Medulla oblongata (tissue), 1 donor: ENCODE data around the gene ZRSR2.
"Not testable (repeated sequence)": the region's sequence is repeated elsewhere in the genome, so short reads cannot be mapped to it uniquely, and the experiment has no call there.

ENCODE experiments used
- DNase-seq: peaks from one replicate; pipeline ENCODE4 v3.0.0-alpha.2; 2015; ENCODE audit errors: extremely low spot score

Gene ZRSR2, protein sequence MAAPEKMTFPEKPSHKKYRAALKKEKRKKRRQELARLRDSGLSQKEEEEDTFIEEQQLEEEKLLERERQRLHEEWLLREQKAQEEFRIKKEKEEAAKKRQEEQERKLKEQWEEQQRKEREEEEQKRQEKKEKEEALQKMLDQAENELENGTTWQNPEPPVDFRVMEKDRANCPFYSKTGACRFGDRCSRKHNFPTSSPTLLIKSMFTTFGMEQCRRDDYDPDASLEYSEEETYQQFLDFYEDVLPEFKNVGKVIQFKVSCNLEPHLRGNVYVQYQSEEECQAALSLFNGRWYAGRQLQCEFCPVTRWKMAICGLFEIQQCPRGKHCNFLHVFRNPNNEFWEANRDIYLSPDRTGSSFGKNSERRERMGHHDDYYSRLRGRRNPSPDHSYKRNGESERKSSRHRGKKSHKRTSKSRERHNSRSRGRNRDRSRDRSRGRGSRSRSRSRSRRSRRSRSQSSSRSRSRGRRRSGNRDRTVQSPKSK

DNA sequence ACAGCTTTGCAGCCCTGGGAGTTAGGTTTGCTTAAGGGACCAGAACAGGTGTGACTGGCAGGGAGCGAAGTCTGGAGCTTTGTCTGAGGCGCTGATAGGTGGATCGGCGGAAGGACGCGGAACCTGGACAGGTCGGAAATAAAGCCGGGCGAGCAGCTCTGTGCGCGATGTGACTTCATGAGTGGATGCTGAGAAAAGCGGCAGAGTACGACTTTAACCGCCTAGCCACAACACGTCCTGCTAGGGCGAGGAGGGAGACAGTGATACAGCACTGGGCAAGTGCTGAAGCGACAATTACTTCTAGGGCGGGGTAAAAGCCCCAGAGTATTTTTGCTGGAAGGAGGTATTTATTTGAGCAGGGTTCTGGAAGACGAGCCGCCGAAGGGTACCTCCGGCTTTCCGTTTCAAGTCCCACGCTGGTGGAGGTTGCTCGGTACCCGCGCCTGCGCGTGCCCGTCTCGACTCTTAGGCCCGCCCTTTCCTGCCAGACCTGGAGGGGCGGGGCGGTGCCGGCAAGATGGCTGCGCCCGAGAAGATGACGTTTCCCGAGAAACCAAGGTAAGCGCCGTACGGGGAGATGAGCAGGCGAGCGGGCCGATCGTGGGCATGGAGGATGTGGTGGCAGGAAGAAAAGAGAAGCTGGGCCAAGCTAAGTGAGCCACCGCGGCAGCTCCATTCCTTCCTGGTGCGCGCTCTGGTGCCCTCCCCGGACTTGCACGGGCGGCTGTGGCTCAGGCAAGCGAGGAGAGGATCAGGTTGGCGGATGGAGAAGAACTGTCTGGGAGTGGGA lies at the start of gene ZRSR2:
ZRSR2 (plus strand) TSS at position 506 of the 790 bp plus-strand sequence; CDS start at position 518, 12 bp downstream.
- peak; percentile 74 for DNase-seq

DNA sequence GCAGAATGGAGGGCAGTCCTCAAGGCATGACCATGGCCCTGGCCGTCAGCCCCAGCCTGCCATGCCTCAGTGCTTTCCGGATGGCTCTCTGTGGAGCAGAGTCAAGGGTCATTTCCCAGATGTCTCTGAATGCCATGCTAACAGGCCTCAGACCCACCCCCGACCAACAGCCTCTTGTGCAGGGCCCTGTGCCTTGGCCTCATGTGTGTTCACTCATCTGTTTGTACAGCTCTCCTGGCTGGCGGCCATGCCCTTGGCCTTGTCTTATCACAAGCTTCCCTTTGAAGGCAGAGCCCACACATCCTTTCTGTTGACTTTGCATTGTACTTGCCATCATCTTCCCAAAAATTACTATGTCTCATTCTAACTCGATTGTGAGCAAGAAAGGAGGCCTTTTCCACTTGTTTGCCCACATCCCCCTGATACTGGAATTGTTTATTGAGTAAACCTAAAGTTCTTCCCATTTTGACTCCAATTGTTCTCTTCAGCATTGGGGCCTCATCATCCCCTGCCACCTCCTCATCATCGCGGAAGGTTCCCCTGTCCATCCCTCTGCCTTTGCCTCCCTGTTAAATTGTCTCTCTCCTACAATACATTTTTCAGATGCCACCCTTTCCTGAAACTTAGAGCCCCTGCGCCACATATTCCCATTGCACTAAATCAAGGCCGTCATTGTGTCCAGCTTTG lies 46.0 kb upstream of the ZRSR2 start:
- no peak for DNase-seq

DNA sequence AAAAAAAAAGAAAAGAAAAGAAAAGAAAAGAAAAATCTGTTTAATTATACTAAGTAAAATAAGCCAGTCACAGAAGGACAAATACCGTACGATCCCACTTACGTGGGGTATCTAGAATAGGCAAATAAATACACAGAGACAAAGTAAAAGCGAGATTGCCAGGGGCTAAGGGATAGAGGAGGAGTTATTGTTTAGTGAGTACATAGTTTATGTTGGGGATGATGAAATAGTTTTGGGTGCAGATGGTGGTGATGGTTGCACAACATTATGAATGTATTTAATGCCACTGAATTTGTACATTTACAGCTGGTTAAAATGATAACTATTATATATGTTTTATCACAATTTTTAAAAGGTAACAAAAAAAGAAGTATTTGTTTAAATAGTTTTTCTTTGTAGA lies 45.1 kb upstream of the ZRSR2 start:
- no peak for DNase-seq

DNA sequence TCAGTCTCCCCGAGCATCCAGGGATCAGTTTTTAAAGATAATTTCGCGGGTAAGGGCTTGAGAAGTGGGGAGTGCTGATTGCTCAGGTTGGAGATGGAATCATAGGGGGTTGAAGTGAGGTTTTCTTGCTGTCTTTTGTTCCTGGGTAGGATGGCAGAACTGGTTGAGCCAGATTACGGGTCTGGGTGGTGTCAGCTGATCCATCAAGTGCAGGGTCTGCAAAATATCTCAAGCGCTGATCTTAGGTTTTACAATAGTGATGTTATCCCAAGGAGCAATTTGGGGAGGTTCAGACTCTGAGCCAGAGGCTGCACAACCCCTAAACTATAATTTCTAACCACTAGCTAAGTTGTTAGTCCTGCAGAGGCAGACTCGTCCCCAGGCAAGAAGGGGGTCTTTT lies 43.6 kb upstream of the ZRSR2 start:
- DNase-seq: not testable (repeated sequence)

DNA sequence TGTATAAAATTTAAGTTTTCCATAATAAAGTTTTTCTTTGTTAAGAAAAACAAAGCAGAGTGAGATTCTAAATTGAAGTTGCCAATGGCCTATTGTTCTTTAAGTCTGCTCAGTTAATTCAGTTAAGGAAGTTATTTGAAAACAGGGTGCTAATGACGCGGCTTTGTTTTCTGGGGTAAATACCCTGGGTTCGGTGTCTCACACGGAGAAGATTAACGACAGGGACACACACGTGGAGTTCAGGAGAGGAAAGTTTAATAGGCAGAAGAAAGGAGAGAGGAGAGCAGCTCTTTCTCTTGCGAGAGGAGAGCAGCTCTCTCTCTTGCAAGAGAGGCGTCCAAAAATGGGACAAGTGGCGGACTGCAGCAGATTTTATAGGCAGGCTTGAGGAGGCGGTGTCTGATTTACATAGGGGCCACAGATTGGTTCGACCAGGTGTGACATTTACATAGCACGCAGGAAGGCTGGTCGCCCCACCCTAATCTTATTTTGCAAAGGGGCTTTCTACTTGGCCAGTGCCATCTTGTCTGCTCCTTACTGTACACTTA lies 42.6 kb upstream of the ZRSR2 start:
- DNase-seq: no peak

DNA sequence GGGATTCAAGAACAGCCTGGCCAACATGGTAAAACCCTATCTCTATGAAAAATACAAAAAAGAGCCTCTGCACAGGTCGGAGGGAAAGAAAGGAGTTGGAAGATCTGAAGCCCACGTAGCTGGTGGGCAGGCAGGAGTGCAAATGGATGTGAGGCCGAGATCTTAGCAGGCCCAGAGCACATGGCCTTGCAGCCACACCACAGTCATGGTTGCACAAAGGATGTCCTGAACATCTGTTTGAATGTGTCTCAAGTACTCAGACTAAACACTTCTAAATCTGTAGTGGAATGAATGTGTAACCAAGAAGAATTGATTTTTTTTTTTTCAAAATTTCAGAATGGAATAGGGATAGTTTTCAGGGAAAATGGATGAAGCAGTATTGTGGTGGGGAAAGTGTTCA lies 41.4 kb upstream of the ZRSR2 start:
- DNase-seq: no peak

DNA sequence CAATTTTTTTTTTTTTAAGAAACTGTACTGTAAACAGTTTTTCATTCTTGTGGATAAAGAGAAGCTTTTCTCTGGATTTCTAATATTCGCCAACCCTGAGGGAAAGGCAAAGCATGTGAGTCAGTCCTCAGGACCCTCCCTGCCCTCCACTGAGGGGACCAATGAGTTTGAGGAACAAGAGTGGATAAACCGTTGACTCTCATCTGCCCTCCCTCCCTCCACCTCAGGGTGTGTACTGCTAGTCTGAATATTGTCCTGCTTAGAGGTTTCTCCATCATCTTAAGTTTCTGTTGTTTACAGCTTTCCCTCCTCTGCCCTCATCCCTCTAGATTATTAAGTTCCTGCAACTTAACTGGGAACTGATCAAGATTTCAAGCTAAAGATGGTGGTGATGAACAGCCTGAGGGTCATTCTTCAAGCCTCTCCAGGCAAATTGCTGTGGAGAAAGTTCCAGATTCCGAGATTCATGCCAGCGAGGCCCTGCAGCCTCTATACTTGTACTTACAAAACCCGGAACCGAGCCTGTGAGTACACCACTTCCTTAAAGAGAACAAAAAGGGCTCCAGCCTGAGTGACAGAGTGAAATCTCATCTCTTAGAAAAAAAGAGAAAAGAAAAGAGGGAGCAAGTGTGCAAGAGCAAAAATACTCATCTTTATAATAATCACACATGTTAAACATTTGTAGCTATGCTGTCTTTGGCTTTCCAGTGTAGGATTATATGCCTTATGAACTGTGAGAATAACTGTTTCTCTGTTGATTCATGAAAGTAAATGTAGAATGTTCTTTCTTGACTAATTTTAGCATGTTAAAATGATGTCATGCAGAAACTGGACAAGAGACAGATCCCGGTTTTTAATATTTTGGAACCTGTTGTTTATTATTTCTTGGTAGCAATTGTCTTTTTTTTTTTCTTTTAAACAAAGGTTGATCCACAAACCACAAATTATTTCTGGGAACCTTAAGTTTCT lies 40.4 kb upstream of the ZRSR2 start:
- DNase-seq: peak; percentile 55

DNA sequence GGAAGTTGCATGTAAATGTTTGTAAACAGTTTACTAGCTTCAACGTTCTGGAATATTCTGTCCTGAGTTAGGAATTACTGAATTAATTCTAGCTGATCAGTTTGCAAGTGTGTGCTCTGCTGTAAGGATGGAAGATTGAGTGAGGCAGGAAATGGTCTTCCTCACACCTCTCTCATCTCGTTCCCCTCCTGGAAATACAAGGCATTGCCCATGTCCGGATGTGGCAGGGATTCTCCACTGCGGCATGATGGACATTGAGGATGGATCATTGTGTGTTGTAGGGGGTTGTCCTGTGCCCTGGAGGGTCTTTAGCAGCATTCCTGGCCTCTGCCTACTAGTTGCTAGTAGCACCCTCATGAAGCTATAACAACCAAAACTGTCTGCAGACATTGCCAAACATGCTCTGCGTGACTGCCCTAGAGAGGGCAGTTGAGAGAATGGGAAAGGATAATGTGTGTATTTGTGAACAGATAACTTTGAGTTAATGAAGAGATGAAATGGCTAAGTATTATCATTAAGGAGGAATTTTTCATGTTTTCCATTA lies 39.6 kb upstream of the ZRSR2 start:
- DNase-seq: peak; percentile 6

DNA sequence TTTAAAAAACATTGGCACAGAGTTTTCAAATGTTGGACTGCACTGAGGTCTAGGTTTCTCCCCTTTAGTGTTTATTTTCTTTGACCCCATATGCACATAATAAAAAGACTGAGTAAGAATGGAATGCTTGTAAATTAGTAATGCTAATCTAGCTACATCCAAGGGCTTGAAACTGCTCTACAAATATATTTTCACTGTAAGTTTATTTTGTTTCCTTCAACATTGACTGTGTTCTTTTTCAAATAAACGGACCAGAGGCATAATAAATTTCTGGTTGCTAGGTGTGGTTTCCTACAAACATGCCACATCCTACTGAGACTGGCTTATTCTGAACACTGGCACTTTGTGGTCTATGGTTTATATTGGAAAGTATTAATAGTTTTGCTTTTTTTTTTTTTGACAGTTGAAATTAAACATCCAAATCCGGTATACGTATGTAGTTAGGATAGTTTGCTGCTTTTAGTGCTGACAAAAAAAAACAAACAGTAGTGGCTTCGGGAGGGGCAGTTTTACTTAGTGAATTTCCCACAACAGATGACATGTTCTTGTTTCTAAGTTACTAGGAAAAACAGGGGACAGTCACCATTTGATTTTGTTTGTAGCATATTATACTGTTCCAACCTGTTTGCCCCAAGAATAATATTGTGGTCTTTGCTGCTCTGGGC lies 39.0 kb upstream of the ZRSR2 start:
- no peak for DNase-seq

DNA sequence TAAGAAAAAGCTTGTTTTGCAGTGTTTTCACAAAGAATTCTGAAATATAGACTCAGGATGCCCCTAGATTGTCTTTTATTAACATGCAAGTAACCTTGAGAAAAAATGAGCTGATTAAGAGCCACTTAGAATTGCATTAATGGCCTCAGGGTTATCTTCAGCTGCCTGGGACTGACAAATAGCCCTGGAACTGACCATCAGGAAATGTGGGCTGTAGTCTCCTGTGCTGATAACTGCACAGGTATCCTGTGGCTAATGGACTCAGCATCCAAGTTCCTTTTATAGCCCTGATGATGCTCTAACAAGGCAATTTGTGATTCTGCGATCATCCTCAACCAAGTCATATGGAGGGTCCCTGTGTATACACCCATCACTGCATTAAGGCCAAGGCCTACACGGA lies 35.2 kb upstream of the ZRSR2 start:
- DNase-seq: no peak

DNA sequence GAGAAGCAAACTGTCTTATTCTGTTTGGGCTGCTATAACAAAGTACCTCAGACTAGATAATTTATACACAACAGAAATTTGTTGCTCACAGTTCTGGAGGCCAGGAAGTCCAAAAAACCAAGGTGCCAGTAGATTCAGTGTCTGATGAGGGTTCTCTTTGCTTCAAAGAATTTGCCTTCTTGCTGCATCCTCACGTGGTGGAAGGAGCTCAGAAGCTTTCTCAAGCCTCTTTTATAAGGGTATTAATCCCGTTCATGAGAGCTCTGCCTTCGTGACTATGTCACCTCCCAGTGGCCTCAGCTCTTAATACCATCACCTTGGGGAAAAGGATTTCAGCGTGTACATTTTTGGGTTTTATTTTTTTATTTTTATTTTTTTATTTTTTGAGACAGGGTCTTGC lies 32.1 kb upstream of the ZRSR2 start:
- DNase-seq: no peak

DNA sequence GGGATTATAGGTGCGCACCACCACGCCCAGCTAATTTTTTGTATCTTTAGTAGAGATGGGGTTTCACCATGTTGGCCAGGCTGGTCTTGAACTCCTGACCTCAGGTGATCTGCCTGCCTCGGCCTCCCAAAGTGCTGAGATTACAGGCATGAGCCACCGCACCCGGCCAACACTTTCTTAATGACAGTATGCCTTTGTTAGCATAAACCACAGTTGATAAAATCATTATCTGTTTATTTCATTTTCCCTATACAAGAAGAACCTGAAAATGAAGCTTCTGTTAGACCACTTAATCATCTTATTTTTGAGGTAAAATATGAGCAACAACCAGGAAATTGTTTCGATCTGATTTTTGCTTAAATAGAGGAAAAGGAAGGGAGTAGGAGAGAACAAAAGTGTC lies 30.4 kb upstream of the ZRSR2 start:
- DNase-seq: not testable (repeated sequence)

DNA sequence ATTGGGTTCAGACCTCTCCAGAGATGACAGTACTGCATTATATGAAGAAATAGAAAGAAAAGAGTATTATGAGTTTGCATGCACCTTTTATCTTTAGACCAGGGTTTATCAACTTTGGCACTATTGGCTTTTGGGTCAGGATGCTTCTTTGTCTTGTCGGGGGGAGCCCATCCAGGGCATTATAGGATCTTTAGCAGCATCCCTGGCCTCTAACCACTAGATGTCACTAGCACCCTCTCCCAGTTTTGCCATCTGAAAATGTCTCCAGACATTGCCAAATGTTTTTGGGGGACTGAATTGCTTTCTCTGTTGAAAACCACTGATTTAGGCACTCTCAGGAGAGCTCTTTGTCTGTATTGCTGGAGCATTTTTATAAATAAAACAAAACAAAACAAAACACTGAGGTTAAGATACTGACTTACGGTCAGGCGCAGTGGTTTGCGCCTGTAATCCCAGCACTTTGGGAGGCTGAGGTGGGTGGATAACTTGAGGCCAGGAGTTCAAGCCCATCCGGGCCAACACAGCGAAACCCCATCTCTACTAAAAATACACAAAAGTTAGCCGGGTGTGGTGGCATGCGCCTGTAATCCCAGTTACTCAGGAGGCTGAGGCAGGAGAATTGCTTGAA lies 28.6 kb upstream of the ZRSR2 start:
- DNase-seq: peak; percentile 60

DNA sequence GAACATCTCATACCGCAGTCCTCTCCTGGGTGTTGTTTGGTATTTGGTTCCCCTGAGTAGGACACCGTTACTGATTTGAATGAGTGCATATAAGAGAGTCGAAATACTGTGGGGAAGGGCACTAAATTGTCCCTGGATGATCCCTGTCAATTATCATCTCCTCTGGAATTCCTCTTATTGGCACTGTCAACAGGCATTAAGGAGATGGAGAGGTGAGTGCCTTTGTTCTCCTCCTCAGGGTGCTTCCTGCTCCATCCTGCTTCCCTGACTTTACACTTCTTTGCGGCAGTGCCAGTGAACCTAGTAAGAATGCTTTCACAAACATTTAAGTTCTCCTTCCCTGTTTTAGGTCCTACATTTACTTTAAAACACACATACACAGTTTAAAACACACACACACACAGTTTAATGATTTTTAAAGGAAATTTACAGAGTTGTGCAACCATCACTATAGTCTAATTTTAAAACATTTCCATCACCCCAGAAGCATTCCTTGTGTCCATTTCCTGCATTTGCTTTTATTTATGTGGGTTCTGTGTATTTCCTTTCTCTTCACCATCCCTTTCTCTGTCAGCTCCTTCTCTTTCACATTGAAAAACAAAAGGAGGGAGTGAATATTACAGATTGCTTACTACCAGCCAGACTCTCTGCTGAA lies 20.9 kb upstream of the ZRSR2 start:
- no peak for DNase-seq

DNA sequence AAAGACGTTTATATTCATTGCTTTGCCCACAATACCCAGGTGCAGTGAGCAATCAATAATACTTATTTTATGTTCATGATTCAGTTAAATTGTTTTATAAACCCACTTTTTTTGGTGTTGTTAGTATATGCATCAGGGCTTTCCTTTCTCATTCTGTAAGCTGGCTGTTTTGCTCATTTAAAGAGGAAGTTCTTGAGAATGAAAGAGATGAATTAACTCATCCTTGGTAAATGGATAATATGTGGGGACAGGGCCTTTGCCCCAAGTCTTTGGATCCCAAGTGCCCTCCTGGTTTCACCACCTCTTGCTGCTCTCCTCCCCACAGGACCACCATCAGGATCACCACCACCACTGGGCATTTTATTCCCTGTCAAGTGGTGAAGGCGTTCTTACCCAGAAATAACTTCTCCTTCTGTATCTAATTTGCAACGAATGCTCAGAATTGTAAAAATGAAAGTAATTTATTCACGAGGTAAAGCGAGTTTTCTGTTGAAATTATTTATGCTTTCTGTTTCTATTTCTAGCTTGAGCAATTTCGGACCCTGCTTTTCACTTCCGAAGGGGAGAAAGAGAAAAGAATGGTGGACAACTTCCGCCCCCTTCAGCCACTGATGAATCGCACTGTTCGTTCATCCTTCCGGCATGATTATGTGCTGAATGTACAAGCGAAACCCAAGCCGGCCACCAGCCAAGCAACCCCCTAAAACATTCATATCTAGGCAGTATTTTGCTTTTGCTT lies 8.2 kb upstream of the ZRSR2 start:
- no peak for DNase-seq

DNA sequence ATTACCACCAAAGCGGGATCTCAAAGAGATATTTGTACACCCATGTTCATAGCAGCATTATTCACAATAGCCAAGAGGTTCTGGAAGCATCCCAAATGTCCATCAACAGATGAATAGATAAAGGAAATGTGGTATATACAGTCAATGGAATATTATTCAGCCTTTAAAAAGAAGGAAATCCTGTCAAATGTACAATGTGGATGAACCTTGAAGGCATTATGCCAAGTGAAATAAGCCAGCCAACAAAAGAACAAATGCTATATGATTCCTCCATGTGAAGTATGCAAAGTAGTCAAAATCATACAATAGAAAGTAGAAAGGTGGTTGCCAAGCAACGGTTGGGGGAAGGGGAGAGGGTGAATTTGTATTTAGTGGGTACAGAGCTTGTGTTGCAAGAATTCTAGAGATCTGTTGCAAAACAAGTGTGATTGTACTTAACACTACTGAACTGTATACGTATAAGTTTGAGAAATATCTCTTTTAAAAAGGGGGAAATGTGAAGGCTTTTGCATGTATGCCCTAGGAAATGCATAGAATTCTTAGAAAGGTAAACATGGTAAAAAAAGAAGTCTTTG lies 5.0 kb upstream of the ZRSR2 start:
- DNase-seq: no peak

DNA sequence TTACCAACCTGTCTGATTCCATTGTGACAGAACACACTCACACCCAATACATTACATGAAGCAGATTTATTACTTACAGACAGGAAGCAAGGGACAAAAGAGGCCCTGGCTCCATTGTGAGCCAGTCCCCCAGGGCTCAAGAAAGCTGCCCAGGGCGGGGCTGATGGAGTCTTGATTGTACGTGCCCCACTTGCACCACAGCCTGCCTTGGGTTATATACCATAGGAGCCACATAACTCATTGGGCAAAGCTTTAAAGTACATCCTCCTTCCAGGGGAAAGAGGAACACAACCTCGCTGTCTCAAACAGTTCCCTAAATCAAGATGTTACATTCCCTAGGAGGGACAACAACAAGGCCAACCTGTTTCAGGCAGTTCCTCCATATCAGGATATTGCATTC lies 3.4 kb upstream of the ZRSR2 start:
- peak; percentile 4 for DNase-seq

DNA sequence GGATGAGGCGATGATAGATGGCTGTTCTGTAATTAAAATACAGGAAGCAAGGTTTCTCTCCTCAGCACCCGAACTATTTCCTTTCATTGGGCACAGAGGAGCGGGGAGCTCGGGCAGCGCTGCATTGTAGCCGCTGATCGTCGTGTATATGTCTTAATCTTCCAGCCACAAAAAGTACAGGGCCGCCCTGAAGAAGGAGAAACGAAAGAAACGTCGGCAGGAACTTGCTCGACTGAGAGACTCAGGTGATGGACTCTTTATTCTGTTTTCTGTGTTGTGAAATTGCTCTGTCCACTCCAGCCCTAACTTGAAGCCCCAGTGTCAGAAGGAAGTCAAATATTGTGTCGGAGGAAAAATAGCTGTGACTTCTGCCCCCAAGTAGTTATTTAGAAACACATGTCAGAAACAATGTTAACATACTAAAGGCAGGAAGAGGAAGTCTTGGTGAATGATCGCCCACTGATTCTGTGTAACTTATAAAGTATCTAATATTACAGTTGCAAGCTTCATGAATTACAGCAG lies 546 bp downstream of the ZRSR2 start:
- DNase-seq: peak; percentile 23
